Erythroblast (primary cell): ENCODE measurements around the gene CARD6.
"Not testable (repeated sequence)": the region's sequence is repeated elsewhere in the genome, so short reads cannot be mapped to it uniquely, and the experiment has no call there.

ENCODE experiments used
- GATA1 ChIP-seq: IDR thresholded peaks from 2 replicates; pipeline ENCODE4 v1.6.1; 2011; ENCODE audit warnings: low read depth, mild to moderate bottlenecking, control low read depth, low read length, moderate library complexity
- POLR2A ChIP-seq: IDR thresholded peaks from 2 replicates; pipeline ENCODE4 v1.6.1; 2011; ENCODE audit warnings: mild to moderate bottlenecking, low read length

DNA sequence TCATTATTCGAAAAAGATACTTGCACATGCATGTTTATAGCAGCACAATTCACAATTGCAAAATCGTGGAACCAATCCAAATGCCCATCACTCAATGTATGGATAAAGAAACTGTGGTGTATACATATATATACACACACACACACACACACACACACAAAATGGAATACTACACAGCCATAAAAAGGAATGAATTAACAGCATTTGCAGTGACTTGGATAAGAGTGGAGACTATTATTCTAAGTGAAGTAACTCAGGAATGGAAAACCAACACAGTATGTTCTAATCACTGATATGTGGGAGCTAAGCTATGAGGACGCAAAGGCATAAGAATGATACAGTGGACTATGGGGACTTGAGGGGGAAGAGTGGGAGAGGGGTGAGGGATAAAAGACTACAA lies 46.3 kb upstream of the CARD6 start:
- TF ChIP-seq POLR2A, GATA1: not testable (repeated sequence)
